Colon (tissue), 2 donors: ENCODE results near the gene ING4.

Source experiments
- FAIRE-seq: peaks from 2 replicates; lab custom pipeline; 2012; peaks lifted over from hg19 to GRCh38; lab: Jason Lieb, UNC
- donor health status: control.
- donor health status: control.

Gene ING4

GRCh38 chr12:6635856-6636531 lies 26.9 kb downstream of the ING4 start, which contains the start of gene LPAR5:
TSS of gene LPAR5 (minus strand) at chr12:6635959. CDS start at chr12:6621248, 14,711 bp downstream.
- FAIRE-seq = no peak

DNA sequence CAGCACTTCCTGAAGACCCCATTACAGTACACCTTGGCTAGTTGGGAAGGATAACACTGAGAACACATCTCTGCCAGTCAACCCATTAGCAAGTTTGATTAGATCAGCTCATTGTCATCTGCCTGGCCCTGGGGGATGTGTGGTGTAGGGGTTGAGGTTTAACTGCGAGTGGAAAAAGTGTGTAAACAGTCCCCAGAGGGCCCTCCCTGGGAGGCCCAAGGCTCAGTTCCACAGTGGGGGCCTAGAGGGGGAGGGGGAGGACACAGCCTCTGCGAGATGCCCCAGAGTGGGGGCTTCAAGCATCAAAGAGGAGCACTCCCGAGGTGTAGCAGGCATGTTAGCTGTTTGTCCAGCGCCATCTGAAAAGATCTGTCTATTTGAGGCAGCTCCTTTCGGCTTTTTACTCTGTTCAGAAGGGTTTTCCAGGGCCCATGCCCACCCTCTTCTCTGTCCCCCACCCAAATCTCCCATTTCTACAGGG lies 27.5 kb downstream of the ING4 start:
- no peak for FAIRE-seq

GRCh38 chr12:6632026-6632983 lies 30.6 kb downstream of the ING4 start:
- FAIRE-seq = no peak

DNA sequence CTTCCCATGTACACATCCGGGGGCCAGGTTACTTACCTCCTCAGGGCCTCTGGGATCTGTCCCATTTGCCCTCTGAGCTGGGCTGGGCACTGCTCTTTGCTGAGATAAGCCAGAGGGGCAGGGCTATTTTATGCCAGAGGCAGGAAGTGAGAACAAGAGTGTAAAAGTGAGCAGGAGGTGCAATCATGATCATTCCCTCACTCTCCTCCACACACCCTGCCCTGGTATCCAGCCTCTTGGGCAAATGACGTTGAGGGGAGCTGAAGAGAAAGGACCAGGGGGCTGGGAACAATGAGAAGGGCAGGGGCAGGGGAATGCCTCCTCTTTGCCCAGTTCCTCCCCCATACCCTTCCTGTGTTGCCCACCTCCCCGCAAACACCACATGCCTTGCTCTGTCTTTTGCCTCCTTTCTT lies 31.4 kb downstream of the ING4 start:
- FAIRE-seq = no peak

GRCh38 chr12:6630736-6631135 lies 32.2 kb downstream of the ING4 start:
- no peak for FAIRE-seq

GRCh38 chr12:6627616-6628015 lies 35.3 kb downstream of the ING4 start:
- FAIRE-seq = no peak

DNA sequence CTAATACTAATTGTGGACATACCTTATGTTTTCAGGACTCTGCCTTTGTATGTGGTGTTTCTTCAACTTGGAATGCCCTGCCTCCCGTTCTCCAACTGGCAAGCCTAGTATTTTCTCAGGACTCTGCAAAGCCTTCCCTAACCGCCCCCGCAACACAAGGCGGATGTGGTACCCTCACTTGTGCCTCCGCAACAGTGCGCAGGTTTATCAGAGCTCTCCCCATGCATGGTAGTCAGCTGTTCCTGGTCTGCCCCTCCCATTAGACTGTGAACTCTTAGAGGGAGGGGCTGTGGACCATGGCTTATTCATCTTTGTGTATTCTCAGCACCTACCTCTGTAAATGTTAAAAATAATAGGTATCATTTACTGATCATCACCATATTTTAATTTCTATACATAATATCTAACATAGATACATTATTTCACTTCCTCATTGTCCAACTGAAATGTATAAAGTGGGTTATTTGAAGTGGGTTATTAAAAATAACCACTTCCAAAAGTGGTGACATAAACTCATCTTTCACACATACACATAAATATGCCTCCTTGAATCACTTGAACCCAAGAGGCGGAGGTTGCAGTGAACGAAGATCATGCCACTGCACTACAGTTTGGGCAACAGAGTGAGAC lies 36.1 kb downstream of the ING4 start:
- FAIRE-seq = no peak

- no peak for FAIRE-seq
Measured at GRCh38 chr12:6620885-6621274, 42.0 kb downstream of the ING4 start.

GRCh38 chr12:6620137-6620884 lies 42.6 kb downstream of the ING4 start:
- FAIRE-seq = no peak

DNA sequence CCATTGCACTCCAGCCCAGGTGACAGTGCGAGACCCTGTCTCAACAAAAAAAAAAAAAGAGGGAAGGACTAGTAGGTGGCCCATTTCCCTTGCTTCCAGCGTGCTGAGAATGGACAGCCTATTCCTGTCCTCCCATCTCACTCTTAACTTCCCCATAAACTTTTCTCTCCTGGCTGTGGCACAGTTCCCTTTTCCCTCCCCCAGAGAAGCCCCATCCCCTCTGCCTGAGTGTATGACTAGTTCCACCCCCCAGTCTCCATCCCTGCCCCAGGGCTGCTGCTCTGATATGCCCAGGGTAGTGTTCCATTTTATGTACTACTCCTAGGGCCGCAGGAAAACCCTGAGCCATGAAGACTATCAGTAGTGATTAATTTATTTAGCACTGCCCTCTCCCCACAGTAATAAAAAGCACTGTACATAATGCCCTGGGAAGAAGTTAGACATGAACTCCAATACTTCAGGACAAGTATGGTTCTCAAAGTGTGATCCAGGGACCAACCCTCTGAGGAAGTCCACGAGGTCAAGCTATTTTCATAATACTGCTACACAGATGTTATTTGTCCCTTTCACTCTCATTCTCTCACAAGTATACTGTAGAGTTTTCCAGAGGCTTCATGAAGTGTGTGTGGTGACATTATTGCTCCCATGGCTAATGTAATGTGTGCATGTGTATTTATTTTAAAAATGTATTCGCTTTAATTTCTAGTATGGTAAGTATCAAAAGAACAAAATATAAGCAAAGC lies 44.3 kb downstream of the ING4 start:
- FAIRE-seq = no peak

DNA sequence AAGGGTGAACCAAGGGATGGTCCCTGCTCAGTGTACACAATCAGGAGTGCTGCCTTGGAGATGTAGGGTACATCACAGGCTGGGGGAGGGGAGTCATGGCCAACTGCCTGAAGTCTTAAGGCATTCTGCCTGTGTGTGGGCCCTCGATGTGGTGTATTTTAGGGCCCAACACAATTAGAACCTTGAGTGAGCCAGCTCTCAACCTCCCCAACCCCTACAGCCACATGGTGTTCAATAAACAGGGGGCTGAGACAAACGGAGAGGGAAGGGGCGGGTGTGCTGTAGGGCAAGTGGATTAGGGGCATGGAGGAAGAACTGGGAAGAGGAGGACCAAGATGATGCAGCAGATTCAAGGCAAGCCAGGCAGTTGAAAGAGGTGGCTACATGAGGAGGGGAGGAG lies 47.1 kb downstream of the ING4 start:
- FAIRE-seq = no peak

- no peak for FAIRE-seq
Measured at GRCh38 chr12:6614513-6615172, 48.3 kb downstream of the ING4 start.

DNA sequence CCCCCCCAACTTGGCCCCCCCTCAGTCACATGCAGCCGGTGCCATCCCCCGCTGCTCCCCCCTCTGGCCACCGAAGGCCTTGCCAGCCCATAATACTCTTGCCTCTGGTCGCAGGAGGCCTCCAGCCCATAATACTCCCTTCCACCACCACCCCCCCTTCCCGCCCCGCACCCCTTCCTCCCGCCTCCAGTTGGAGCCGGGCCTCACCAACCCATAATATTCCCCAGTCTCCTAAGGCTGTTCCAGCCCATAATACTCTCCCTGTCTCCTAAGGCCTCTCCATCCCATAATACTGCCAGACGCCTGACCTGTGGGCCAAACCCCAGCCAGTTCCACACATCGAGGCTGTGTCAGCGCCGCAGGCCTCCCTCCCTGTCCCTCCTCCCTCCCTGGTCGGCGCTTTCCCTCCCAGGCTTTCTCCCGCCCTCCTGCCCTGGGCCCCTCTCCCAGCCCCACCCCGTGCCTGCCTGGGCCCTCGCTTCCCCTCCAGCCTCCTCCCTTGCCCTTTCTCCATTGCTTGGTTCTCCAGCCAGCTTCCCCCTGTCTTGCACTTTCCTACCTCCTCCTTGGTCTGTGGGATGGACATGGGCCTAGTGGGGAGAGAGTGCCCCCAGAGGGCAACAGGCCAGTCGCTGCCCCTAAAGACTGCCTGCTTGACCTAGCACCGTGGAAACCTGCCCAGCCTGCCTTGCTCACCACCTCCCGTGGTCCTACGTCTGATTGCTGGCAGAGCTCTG lies 49.0 kb downstream of the ING4 start:
- FAIRE-seq = no peak

GRCh38 chr12:6613015-6613775 lies 49.7 kb downstream of the ING4 start:
- FAIRE-seq = no peak

DNA sequence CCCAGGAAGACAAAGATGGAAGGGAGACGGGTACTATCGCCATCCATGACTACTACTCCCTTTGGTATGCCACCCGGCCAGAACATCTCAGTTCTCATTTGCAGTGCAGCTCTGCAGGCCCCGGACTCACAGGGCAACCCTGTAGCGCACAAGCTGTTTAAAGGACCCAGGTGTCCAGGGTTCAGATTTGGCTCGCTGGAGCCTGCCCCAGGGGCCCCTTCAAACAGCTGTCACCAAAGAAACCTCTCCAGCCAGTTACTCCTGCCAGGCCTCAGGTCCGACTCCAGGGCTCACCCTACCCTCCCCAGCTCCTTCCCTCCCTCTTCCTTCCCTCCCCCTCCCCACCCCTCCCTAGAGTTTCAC lies 50.3 kb downstream of the ING4 start:
- FAIRE-seq = no peak

DNA sequence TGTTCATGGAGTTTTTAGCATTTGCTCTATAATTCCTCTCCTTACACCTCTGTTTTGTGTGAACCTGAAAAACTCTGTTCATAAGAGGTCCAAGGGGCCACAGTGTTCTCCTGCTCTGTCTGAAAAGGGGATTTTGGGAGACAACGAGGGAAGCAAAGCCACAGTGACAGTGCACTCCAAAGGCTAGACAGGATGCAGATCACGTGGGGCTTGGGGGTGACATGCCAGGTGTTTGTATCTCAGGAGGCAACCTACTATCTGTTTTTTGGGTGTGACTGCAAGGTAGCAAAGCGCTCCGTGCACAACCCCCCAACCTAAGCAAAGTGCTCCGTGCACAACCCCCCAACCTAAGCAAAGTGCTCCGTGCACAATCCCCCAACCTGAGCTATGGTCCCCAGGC lies 50.7 kb downstream of the ING4 start:
- no peak for FAIRE-seq

DNA sequence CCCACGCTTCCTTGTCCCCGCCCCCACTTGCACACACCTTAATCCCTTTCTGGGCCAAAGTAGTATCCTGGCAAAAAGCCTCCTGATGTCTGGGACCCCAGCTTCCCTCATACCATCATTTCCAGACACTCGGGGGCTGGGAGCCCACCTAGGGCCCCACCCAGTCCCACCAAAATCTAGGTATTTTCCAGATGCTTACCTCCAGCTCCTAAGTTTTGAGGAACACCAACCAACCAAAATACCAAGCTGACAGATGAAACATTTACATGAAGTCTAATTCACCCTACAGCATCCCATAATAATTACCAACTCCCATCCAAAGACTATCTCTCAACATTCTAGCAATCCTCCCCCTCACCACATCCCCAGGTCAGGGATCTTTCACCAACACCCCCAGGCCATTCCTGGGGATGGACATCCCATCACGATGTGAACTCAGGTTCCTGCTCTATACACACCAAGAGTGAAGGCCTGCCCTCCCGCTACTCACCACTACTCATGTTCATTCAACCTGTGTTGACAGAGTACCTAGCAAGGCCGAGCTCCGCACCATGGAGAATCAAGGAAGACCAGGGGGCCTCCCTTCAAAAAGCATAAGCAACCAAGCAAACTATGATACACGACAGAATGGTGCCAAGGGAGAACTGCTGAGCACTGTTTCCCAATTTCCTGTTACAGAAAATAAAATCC lies 54.2 kb downstream of the ING4 start:
- no peak for FAIRE-seq

- FAIRE-seq = no peak
Measured at GRCh38 chr12:6607751-6608591, 54.9 kb downstream of the ING4 start.
